HepG2 (cell line): ENCODE measurements around the gene SLX4. TPM values are rescaled to one million over a fixed set of nuclear protein-coding genes. Genes with fewer than 3 reads are reported as not detected.
A peak's percentile ranks its signal among the peaks of the same experiment; 100 is the strongest.

Source experiments
- ATAC-seq: fragments of 200-7000 bp; cut with Tn5 transposase; 3 replicates; pipeline ENCODE4 v1.9.1; 2020; ENCODE audit warnings: mild to moderate bottlenecking, moderate library complexity
- BruUV-seq: library from RNA; stranded (reverse); fragments of 400-500 nt; replicated peaks from 2 replicates; lab custom pipeline; 2021; lab: Mats Ljungman, UMichigan
- CTCF ChIA-PET: fragments of 300-600 bp; formaldehyde crosslinking; extraction: SDS; loops from one replicate; lab custom pipeline; 2021; ENCODE audit warnings: low total read pairs, inconsistent platforms, low intra/inter-chr PET ratio; lab: Yijun Ruan, JAX
- POLR2A ChIA-PET: fragments of 350-600 bp; sonication (Branson Sonifier 250); formaldehyde crosslinking; loops from one replicate; lab custom pipeline; 2020; ENCODE audit warnings: antibody characterized with exemption, inconsistent platforms; lab: Yijun Ruan, JAX
- DNase-seq: peaks from one replicate; pipeline ENCODE4 v3.0.0-alpha.2; 2015; ENCODE audit warnings: low spot score
- FAIRE-seq: peaks from 3 replicates; lab custom pipeline; 2011; peaks lifted over from hg19 to GRCh38; lab: Jason Lieb, UNC
- H2AFZ ChIP-seq: one replicate; pipeline ENCODE4 v1.6.1; 2011; ENCODE audit warnings: low read length, inconsistent platforms
- H3K27ac ChIP-seq: fragments of 300-600 bp; 3 replicates; pipeline ENCODE4 v1.8.0; 2011; ENCODE audit warnings: mixed run types, mild to moderate bottlenecking, mixed read lengths, low read length, inconsistent platforms; ENCODE audit not compliant: insufficient read depth; ENCODE audit errors: extremely low read length
- H3K27me3 ChIP-seq, 2 experiments: fragments of 200-600 bp in 1 of 2; 2 replicates in 1 of 2; 3 replicates in 1 of 2; pipeline versions ENCODE4 v1.6.0 to v1.8.0; 2011; ENCODE audit warnings: low read length in 2 of 2, mild to moderate bottlenecking in 2 of 2, moderate library complexity in 2 of 2, inconsistent platforms in 1 of 2; ENCODE audit not compliant: insufficient read depth in 2 of 2, control insufficient read depth in 1 of 2
- H3K36me3 ChIP-seq, 2 experiments: fragments of 200-600 bp in 1 of 2; replicated peaks in 1 of 2; 2 replicates in 1 of 2; 3 replicates in 1 of 2; pipeline versions ENCODE4 v1.5.1 to v1.8.0; 2011; ENCODE audit warnings: low read length in 2 of 2, inconsistent platforms in 1 of 2; ENCODE audit not compliant: insufficient read depth in 2 of 2, control insufficient read depth in 1 of 2
- H3K4me1 ChIP-seq: 2 replicates; pipeline ENCODE4 v1.5.1; 2012; ENCODE audit warnings: low read length, inconsistent platforms; ENCODE audit not compliant: insufficient read depth
- H3K4me2 ChIP-seq: 2 replicates; pipeline ENCODE4 v1.6.0; 2011; ENCODE audit warnings: low read depth, low read length, inconsistent platforms
- H3K4me3 ChIP-seq, 3 experiments: fragments of 200-600 bp in 1 of 3; sonication (generic), shearing (Covaris generic) in 1 of 3; replicated peaks in 1 of 3; 2 replicates each; pipeline ENCODE4 v1.5.1; 2011 to 2016; ENCODE audit warnings: low read length in 3 of 3, inconsistent platforms in 2 of 3, low read depth in 2 of 3, mild to moderate bottlenecking in 2 of 3, control low read depth in 1 of 3, mixed read lengths in 1 of 3; ENCODE audit not compliant: insufficient read depth in 1 of 3
- H3K79me2 ChIP-seq: one replicate; pipeline ENCODE4 v1.6.1; 2011; ENCODE audit warnings: low read length, inconsistent platforms; ENCODE audit not compliant: insufficient read depth
- H3K9ac ChIP-seq: 2 replicates; pipeline ENCODE4 v1.6.0; 2011; ENCODE audit warnings: mild to moderate bottlenecking, low read depth, low read length, inconsistent platforms; ENCODE audit not compliant: insufficient read depth
- H3K9me3 ChIP-seq: 2 replicates; pipeline ENCODE4 v1.5.1; 2012; ENCODE audit warnings: mild to moderate bottlenecking, low read length
- H4K20me1 ChIP-seq: 2 replicates; pipeline ENCODE4 v1.6.0; 2011; ENCODE audit warnings: inconsistent platforms, mild to moderate bottlenecking, low read length, moderate library complexity; ENCODE audit not compliant: insufficient read depth
- WGBS: methylation state at CpG from one replicate; pipeline ENCODE4 v1.1.6; 2017; ENCODE audit warnings: low lambda C conversion rate; 5-methylcytosine and 5-hydroxymethylcytosine counted together
- in situ Hi-C: cut with HindIII; loops from 2 replicates; pipeline ENCODE4 v1.10.0; 2017; ENCODE audit warnings: low pct_unique_long_range_greater_than_20kb; ENCODE audit not compliant: extremely low pct_ligation_motif_present
- intact Hi-C: fragments of 100-400 bp; cut with micrococcal nuclease; formaldehyde crosslinking; loops from one replicate; pipeline ENCODE4 v1.10.0; 2022; ENCODE audit not compliant: unreplicated experiment
- polyA plus RNA-seq, 8 experiments: library from polyadenylated mRNA; depleted of rRNA in 3 of 8; stranded (reverse) in 7 of 8; unstranded in 1 of 8; fragments of >200 nt; fragmentation: Illumina TruSeq in 4 of 8; extraction: Trizol in 4 of 8; gene quantifications; 2 replicates each; pipeline versions ENCODE4 v1.2.1 to v1.2.3, GENCODE V29; 2011 to 2016; ENCODE audit warnings: low read depth in 4 of 8, missing spikeins in 1 of 8, mixed read lengths in 1 of 8; ENCODE audit not compliant: insufficient read depth in 1 of 8
- total RNA-seq, 5 experiments: library from RNA; depleted of rRNA; stranded (reverse); fragments of >200 nt; fragmentation: Illumina TruSeq; extraction: Trizol; gene quantifications; 2 replicates each; pipeline ENCODE4 v1.2.3, GENCODE V29; 2016; ENCODE audit warnings: low read depth in 1 of 5
- TF ChIP-seq, protein P1 (sequence below): sonication (generic); formaldehyde crosslinking; IDR thresholded peaks from 2 replicates; pipeline ENCODE4 v1.4.0; 2020; ENCODE audit warnings: missing genetic modification reagents, mild to moderate bottlenecking, borderline replicate concordance
- TF ChIP-seq, protein P2 (sequence below): sonication (generic); formaldehyde crosslinking; IDR thresholded peaks from 2 replicates; pipeline ENCODE4 v1.5.0; 2020; ENCODE audit warnings: mild to moderate bottlenecking, missing genetic modification reagents, borderline replicate concordance
- TF ChIP-seq, protein P3 (sequence below): IDR thresholded peaks from 2 replicates; pipeline ENCODE4 v1.6.1; 2016; ENCODE audit warnings: low read depth, borderline replicate concordance

SLX4 gene
- total and polyA plus RNA-seq, 2 of the 13 experiments (the other 11 are each of a cell fraction or from before 2014, with no cell fraction given), result 1.1 to 3.6 TPM

DNA sequence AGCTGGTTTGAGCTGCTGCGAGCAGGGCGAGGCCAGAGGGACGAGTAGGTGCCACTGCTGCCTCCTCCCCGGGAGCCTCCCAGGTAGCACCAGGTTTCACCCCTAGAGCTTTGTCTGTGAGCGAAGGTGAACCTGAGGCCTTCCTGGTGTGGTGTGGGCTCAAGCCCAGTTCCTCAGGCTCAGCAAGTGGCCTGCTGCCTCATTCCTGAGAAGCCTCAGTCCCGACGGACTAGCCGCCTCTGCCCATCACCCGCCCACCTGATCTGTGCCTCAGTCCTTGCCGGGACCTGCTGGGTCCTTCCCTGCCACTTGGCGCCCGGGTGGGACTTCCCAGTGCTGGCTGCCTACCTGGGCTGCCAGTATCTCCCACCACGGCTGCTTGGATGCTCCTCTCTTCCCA is 35.9 kb downstream of the SLX4 start:
- intact Hi-C loops, result no loop called here
- 8% methylated on average over 4 of the region's 13 CpGs for WGBS
- Histone ChIP-seq H4K20me1 (no peaks in the 10 kb centered on the region), H3K4me1 (0 out of 2 replicates have a peak, but pooled peaks cover 15% of the 10 kb centered on the region), H3K27ac (no peak overlapping the region), H3K9me3 (no peaks in the 10 kb centered on the region), H2AFZ (no peak overlapping the region), H3K9ac (no peak overlapping the region), H3K79me2 (no peaks in the 10 kb centered on the region), H3K27me3 (peaks cover 3 to 8% of the 10 kb centered on the region in 2 experiments; a peak in 4 of 5 replicates), H3K4me2 (peak overlapping the region; percentile 3; the same call in 1 of the 2 replicates), H3K4me3 (no peak overlapping the region), H3K36me3 (no peaks in the 10 kb centered on the region)
- no TSS peak for BruUV-seq
- in situ Hi-C loops, result no loop called here
- TF ChIP-seq, protein P1, sequence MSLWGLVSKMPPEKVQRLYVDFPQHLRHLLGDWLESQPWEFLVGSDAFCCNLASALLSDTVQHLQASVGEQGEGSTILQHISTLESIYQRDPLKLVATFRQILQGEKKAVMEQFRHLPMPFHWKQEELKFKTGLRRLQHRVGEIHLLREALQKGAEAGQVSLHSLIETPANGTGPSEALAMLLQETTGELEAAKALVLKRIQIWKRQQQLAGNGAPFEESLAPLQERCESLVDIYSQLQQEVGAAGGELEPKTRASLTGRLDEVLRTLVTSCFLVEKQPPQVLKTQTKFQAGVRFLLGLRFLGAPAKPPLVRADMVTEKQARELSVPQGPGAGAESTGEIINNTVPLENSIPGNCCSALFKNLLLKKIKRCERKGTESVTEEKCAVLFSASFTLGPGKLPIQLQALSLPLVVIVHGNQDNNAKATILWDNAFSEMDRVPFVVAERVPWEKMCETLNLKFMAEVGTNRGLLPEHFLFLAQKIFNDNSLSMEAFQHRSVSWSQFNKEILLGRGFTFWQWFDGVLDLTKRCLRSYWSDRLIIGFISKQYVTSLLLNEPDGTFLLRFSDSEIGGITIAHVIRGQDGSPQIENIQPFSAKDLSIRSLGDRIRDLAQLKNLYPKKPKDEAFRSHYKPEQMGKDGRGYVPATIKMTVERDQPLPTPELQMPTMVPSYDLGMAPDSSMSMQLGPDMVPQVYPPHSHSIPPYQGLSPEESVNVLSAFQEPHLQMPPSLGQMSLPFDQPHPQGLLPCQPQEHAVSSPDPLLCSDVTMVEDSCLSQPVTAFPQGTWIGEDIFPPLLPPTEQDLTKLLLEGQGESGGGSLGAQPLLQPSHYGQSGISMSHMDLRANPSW (CRISPR knock-in tag), result no peak
- TF ChIP-seq, protein P2, sequence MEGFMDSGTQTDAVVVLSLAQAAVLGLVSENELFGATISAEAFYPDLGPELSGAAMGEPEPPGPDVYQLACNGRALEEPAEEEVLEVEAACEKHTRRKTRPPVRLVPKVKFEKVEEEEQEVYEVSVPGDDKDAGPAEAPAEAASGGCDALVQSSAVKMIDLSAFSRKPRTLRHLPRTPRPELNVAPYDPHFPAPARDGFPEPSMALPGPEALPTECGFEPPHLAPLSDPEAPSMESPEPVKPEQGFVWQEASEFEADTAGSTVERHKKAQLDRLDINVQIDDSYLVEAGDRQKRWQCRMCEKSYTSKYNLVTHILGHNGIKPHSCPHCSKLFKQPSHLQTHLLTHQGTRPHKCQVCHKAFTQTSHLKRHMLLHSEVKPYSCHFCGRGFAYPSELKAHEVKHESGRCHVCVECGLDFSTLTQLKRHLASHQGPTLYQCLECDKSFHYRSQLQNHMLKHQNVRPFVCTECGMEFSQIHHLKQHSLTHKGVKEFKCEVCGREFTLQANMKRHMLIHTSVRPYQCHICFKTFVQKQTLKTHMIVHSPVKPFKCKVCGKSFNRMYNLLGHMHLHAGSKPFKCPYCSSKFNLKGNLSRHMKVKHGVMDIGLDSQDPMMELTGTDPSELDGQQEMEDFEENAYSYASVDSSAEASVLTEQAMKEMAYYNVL (CRISPR knock-in tag), result no peak
- TF ChIP-seq, protein P3, sequence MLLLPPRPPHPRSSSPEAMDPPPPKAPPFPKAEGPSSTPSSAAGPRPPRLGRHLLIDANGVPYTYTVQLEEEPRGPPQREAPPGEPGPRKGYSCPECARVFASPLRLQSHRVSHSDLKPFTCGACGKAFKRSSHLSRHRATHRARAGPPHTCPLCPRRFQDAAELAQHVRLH (CRISPR knock-in tag), result no peak
- CTCF ChIA-PET, result no interaction called here
- FAIRE-seq, result no peak
- peak; percentile 12; the same call in 2 of the 3 replicates for ATAC-seq
- POLR2A ChIA-PET, result no interaction called here
- no peak for DNase-seq
